HG03103 (cell line): ENCODE measurements around the gene GTF2A2.
"Not testable (repeated sequence)": the region's sequence is repeated elsewhere in the genome, so short reads cannot be mapped to it uniquely, and the experiment has no call there.

Source experiments
- ATAC-seq: cut with Tn5 transposase; IDR thresholded peaks from one replicate; pipeline ENCODE4 v1.9.1; 2021; ENCODE audit warnings: low read depth; ENCODE audit not compliant: unreplicated experiment

GTF2A2 gene

GRCh38 chr15:59676565-59676964 is 19.2 kb upstream of the GTF2A2 start:
- no peak for ATAC-seq

DNA sequence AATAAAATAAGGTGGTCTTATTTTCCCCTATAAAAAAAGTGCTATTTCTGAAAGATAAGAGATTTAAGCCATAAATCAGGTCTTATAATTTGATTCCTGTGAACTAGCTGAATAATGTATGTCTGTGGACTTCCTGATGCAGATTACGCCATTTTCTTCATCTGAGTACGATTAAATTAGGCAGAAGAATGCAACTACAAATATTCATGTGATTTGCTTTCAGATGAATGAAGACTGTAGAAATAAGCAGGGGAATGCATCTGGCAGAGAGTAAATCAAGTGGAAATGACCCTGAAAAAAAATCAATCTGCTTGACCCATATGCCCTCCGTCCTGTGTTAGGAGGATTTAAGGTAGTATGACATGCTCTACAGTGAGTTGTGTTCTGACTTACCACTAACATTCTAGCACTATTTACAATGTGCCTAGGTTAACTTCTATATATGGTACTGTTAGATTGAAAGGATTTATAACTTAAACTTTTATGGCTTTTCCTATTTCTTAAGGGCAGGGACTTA is 17.1 kb upstream of the GTF2A2 start:
- no peak for ATAC-seq

DNA sequence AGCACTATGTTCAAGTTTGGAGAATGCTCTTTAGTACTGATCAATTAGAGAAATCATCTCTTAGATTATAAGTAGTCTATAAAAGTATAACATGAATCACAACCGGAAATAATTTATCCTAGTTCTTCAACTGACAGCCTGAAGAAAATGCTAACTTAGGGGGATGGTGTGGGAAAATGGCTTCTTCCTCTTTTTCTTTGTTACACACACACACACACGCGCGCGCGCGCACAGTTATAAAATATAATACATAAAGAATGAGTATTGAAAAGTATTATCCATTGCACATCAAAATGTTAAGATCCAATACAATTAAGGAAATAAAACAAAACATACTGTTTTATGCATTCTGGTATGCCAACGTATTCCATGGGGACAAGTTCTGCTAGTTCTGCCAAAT is 11.2 kb upstream of the GTF2A2 start:
- ATAC-seq, result no peak

- no peak for ATAC-seq
These were observed 4.9 kb upstream of the GTF2A2 start for GRCh38 chr15:59662260-59662659.

- ATAC-seq, result no peak
These were observed 2.1 kb upstream of the GTF2A2 start for GRCh38 chr15:59659366-59659765.

DNA sequence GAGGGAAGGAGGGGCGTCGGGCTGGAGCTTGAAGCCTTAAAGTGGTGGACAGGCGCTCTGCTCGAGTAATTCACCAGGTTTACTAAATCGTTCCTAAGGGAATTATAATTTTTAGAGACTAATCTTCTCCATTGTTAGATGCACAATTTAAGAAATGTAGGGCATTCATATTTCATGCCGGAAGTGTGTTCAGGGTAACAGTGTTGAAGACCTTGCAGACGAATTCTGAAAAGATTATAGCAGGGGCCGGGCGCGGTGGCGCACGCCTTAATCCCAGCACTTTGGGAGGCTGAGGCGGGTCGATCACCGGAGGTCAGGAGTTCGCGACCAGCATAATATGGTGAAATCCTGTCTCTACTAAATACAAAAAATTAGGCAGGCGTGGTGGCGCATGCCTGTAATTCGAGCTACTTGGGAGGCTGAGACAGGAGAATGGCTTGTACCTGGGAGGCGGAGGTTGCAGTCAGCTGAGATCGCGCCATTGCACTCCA is 365 bp upstream of the GTF2A2 start:
- ATAC-seq, result no peak

DNA sequence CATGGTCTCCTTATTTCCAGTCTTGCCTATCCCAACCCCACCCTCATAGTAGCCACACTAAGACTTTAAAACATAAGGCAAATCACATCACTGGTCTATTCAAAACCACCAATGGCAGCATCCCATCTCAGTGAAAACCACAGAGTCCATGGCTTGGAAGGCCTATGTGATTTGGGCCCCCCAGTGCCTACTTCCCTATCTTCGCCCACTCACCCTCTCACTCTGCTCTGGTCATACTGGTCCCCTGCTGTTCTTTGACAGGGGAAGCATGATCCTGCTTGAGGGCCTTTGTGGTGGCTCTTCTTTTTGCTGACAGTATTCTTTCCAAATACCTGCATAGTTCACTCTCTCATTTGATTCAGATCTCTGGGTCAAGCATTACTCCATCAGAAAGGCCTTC is 3.3 kb downstream of the GTF2A2 start:
- ATAC-seq, result no peak

DNA sequence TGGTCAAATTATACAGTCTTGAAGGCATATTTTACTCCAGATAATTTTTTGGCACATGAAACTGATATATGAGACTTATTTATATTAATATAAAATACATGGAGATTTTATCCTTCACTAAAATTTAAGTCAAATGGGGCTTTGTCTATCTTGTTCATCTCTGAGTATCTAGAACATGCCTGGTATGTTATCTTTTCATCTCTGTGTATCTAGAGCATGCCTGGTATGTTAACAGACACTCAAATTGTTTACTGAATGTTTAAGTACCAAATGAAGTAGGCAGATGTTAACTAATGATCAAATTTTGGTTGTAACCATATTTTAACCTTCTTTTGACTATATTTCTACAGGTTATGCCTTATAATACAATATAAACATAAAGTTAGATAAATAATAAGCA is 7.7 kb downstream of the GTF2A2 start:
- ATAC-seq, result no peak

DNA sequence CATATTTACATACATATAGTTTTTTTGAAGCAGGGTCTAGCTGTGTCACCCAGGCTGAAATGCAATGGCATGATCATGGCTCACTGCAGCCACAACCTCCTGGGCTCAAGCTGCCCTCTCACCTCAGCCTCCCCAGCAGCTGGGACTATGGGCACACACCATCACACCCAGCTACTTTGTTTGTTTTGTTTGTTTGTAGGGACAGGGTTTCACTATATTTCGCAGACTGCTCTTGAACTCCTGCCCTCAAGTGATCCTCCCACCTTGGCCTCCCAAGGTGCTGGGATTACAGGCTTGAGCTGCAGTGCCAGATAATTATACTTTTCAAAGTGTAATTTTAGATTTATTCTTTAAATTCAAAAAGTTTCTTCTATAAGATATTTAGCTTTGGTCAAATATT is 10.2 kb downstream of the GTF2A2 start:
- ATAC-seq, result no peak

DNA sequence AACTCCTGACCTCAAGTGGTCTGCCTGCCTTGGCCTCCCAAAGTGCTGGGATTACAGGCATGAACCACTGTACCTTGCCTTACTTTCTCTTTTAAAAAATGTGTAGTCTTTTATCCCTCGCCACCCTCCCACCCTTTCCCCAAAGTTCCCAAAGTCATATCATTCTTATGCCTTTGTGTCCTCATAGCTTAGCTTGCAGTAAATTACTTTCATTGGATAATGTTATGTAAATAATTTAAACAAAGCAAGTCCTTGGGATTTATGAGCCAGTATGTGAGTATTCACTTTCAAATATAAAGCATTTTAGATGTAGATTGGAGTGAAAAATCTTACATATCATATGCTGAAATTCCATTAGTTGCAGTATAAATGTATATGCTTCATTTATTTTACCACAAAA is 11.0 kb downstream of the GTF2A2 start:
- no peak for ATAC-seq

GRCh38 chr15:59645812-59646211 is 11.5 kb downstream of the GTF2A2 start:
- not testable (repeated sequence) for ATAC-seq

GRCh38 chr15:59644756-59645155 is 12.6 kb downstream of the GTF2A2 start:
- no peak for ATAC-seq

DNA sequence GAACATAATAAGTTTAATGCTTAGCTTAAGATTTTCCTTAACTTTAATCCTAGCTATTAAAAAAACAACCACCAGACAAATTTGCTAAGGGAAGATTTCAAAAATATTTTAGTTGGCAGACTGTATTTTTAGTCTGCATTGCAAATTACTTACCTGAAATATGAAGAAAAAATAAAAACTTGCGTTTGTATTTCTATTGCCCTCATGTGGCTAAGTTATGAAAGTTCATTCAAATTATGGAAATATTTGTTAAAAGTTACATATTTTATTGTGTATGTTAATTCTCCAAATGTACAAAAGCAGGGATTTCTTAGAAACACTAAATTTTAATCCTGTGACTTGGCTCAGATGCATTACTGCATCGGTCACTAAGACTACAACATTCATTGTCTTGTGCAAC is 15.0 kb downstream of the GTF2A2 start:
- no peak for ATAC-seq

DNA sequence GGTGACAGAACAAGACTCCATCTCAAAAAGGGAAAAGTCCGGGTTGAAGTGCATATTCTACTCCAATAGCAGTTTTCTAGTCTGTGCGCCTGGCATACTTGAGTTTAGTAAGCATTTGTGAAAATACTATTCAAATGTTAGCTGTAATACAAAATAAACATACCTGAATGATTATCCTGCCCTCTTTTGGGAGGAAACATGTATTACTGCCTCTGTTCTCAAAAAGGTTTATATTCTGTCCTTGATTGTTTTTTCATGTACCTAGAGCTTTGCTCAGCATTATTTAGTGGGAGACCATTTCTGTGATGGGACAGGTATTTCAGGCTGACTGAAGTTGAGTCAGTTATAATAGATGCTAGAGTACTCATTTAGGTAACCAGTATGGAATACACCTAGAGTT is 19.8 kb downstream of the GTF2A2 start:
- ATAC-seq, result not testable (repeated sequence)

DNA sequence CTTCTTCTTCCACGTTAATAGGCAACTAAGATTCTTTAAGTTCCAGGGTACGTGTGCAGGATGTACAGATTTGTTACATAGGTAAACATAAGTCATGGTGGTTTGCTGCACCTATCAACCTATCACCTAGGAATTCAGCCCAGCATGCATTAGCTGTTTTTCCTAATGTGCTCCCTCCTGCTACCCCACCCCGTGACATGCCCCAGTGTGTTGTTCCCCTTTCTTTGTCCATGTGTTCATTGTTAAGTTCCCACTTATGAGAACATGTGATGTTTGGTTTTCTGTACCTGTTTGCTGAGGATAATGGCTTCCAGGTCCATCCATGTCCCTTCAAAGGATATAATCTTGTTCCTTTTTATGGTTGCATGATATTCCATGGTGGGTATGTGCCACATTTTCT is 21.1 kb downstream of the GTF2A2 start:
- no peak for ATAC-seq

DNA sequence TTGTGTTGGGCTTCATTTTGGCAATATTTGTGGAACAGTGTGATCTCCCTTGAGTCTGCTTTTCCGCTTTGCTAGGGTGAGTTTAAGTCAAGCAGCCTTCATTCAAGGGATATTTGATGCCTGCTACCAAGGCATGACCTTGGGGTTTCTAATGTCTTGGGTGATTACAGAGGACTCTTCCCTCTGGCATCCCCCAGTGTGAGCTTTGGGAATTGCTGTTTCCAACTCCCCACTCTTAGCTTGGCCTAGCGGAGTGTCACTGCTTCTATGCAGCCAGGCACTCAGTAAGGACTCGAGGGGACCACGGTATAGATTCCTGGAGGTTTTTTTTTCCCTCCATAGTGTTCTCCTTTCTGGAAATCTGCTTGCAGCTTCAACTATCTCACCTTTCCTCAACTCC is 24.6 kb downstream of the GTF2A2 start:
- no peak for ATAC-seq

DNA sequence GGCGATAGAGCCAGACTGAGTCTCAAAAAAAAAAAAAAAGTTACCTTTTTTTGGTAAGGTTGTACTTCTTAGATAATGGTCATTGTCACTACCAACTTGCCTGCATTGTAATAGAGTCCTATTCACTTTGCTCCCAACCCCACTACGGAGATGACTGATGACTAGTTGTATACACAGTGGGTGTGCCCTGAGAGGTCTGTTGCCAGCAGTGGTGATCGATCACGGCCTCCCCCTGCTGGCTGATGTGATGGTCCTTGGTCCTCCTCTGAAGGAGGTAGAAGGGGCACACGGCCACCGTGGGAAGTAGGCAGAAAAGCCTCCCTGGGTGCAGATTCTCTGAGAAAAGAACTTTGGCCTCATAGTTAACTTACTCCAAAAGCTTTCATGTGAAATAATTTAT is 35.0 kb downstream of the GTF2A2 start:
- ATAC-seq, result no peak

DNA sequence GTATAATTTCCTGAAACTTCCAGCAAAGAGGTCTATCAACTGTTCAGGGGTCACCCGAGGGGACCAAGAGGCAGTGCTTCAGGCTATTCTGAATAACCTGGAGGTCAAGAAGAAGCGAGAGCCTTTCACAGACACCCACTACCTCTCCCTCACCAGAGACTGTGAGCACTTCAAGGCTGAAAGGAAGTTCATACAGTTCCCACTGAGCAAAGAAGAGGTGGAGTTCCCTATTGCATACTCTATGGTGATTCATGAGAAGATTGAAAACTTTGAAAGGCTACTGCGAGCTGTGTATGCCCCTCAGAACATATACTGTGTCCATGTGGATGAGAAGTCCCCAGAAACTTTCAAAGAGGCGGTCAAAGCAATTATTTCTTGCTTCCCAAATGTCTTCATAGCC is 38.9 kb downstream of the GTF2A2 start:
- ATAC-seq, result no peak

- no peak for ATAC-seq
These were observed 40.9 kb downstream of the GTF2A2 start for GRCh38 chr15:59616379-59616778.

DNA sequence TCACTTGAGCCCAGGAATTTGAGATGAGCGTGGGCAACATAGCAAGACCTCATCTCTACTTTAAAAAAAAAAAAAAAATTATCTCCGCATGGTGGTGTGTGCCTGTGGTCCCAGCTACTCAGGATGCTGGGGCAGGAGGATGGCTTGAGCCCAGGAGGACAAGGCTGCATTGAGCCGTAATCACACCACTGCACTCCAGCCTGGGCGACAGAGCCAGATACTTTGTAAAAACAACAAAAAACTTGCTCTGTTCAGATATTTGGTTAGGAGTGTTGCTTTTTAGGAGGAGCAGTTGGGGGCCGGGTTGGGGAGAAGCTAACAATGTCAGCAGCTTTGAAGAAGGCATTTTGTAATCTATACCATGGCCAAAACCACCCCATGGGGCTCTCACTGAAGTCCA is 41.7 kb downstream of the GTF2A2 start:
- no peak for ATAC-seq

DNA sequence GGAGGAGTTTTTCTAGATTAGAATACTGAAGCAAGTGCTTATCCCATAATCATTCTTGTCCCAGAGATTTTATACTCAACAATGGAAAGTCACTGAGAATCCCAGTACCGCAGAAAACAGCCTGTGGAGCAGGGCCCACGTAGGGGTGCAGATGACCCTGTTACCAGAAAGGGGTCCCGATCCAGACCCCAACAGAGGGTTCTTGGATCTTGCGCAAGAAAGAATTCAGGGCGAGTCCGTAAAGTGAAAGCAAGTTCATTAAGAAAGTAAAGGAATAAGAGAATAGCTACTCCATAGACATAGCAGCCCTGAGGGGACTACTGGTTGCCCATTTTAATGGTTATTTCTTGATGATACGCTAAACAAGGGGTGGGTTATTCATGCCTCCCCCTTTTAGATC is 43.2 kb downstream of the GTF2A2 start:
- ATAC-seq, result no peak

DNA sequence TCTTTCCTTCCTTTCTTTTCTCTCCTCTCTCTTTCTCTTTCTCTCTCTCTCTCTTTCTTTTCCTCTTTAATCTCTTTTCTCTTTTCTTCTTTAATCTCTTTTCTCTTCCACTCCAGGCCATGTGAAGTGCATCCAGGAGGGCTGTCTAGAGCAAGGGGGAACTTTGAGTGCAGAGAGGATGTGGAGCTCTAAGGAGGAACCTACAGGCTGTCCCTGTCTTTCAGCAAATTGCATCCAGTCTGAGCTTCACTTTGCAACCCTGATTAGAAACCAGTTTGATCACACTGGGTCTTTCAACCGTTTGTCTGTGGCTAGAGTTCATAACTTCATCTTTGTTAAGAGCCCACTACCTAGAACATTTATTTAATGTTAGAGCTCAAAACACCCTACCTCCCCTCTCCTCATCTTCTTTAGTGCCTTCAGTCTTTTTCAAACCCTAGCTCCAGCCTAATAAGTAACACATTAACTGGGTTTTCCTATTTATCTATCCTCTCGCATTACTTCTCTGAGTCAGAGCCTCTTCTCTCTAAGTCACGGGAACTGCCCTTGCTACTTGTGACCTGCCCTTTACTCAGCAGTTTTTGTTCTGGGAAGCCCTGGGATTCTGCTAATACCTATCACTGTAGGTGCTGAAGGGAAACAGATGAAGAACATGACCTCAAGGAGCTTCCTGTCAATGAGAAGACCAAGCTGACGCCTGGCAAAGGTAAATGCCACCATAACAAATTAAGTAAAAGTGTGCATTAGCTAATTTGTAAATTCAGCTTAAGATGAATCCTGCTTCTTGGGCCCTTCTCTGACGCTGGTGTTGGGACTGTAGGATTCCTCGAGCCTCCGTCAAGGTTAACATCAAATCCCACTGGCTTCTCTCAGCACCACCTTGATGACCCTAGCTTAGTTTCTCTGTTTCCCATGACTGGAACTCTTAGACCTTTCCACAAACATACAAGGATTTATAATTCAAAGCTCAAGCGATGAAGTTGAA is 45.7 kb downstream of the GTF2A2 start, which contains the start of gene GCNT3:
TSS of gene GCNT3 (plus strand) at position 508 of the 985 bp plus-strand sequence. CDS start 6,456 bp downstream, outside the sequence.
- no peak for ATAC-seq
